Sigmoid colon (tissue), 4 donors: ENCODE measurements around the gene BSND.

Experiments
- CTCF ChIP-seq, 4 experiments: fragments of 450-650 bp in 3 of 4; fragments of 200-600 bp in 1 of 4; IDR thresholded peaks; one replicate each; pipeline ENCODE4 v1.5.1; 2016 to 2019; ENCODE audit warnings: antibody characterized with exemption in 4 of 4, mild to moderate bottlenecking in 3 of 4, moderate library complexity in 2 of 4
- EP300 ChIP-seq, 4 donors: sonication (generic); formaldehyde crosslinking; IDR thresholded peaks; one replicate each; pipeline ENCODE4 v1.6.1; 2017; ENCODE audit warnings: antibody characterized with exemption in 4 of 4
- POLR2A ChIP-seq, 2 donors: fragments of 450-650 bp; IDR thresholded peaks; one replicate each; pipeline ENCODE4 v1.6.1; 2016; ENCODE audit warnings: antibody characterized with exemption in 2 of 2, mild to moderate bottlenecking in 2 of 2, moderate library complexity in 2 of 2

- TF ChIP-seq CTCF (IDR thresholded peaks at IDR 0.05) (no peak), POLR2A (IDR thresholded peaks at IDR 0.05) (no peak), EP300 (IDR thresholded peaks at IDR 0.05) (no peak)
These were observed 56.5 kb downstream of the BSND start for GRCh38 chr1:55055084-55055882.
